ENCODE measurements around the gene CTIF. TPM values are rescaled to one million over a fixed set of nuclear protein-coding genes. Genes with fewer than 3 reads are reported as not detected.

Gene CTIF
- polyA plus RNA-seq, 1 donor from 2014 or later: 50.2 TPM

DNA sequence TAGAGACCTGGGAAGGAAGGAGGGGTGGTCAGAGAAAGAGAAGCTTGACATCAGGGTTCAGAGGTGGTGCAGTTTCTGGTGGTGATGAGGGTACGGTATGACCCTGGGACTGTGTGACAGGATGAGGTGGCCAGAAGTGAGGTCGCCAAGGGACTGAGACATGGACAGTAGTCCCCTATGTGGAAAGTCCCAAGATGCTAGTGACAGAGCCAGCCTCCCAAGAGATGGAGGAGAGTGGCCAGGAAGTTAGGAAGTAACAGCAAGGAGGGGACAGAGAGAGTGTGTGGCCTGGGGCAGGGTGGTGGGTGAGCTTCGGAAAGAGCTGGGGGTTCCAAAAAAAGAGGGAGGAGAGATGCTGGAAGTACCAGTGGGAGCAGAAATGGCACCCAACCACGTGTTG, 345.9 kb downstream of the CTIF start:
- Histone ChIP-seq H3K36me3 (ENCODE audit: insufficient read depth, low read length) (no peaks in the 10 kb centered on the region), H3K27ac (ENCODE audit: low read length) (no peak overlapping the region), H2AFZ (ENCODE audit: low read depth, low read length) (no peak overlapping the region), H3K4me2 (ENCODE audit: low read length) (no peak overlapping the region), H3K79me2 (replicated peaks; ENCODE audit: insufficient read depth, low read length) (no peaks in the 10 kb centered on the region), H3K9me3 (ENCODE audit: low read length) (peaks cover 4% of the 10 kb centered on the region), H3K9me2 (ENCODE audit: insufficient read depth, low read length) (no peaks in the 10 kb centered on the region), H3K9ac (ENCODE audit: low read length) (no peak overlapping the region), H4K20me1 (ENCODE audit: insufficient read depth) (no peaks in the 10 kb centered on the region), H3K27me3 (ENCODE audit: insufficient read depth, low read depth, low read length) (no peaks in the 10 kb centered on the region), H3F3A (ENCODE audit: insufficient read depth, low read length, poor library complexity, severe bottlenecking) (no peaks in the 10 kb centered on the region), H3K4me3 (ENCODE audit: low read length) (no peak overlapping the region)
- TF ChIP-seq, protein P1, sequence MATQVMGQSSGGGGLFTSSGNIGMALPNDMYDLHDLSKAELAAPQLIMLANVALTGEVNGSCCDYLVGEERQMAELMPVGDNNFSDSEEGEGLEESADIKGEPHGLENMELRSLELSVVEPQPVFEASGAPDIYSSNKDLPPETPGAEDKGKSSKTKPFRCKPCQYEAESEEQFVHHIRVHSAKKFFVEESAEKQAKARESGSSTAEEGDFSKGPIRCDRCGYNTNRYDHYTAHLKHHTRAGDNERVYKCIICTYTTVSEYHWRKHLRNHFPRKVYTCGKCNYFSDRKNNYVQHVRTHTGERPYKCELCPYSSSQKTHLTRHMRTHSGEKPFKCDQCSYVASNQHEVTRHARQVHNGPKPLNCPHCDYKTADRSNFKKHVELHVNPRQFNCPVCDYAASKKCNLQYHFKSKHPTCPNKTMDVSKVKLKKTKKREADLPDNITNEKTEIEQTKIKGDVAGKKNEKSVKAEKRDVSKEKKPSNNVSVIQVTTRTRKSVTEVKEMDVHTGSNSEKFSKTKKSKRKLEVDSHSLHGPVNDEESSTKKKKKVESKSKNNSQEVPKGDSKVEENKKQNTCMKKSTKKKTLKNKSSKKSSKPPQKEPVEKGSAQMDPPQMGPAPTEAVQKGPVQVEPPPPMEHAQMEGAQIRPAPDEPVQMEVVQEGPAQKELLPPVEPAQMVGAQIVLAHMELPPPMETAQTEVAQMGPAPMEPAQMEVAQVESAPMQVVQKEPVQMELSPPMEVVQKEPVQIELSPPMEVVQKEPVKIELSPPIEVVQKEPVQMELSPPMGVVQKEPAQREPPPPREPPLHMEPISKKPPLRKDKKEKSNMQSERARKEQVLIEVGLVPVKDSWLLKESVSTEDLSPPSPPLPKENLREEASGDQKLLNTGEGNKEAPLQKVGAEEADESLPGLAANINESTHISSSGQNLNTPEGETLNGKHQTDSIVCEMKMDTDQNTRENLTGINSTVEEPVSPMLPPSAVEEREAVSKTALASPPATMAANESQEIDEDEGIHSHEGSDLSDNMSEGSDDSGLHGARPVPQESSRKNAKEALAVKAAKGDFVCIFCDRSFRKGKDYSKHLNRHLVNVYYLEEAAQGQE (IDR thresholded peaks at IDR 0.05; ENCODE audit: borderline replicate concordance): no peak

DNA sequence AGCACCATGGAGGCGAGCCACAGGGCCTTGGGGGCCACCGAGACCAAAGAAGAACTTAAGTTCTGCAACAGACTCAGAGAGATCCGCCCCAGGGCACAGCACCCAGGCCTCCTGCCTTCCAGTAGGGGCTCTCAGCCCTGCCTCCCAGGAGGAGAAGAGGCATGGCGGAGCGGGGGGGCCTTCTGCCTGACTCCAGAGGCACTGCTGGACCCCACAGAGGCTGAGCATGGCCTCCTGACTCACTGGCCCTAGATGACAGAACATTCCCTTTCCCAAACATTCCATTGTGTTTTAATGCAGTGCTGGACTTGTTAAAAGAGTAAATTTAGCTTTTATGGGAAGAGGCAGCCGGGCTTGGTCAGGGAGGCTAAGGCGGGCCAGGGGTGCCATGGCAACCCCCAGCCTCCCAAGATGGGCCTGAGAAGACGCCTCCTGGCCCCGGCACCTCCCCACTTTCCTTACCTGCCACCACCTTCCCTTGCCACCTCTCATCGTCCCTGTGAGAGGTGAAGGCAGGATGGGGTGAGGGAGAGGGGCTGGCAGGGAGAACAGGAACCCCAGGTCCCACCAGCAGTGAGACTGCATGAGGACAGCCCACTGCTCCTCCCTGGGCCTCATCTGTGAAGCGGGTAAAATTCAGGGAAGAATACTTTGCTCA, 346.6 kb downstream of the CTIF start:
- no peak overlapping the region for H2AFZ ChIP-seq (ENCODE audit: low read depth, low read length)
- H3F3A ChIP-seq (ENCODE audit: insufficient read depth, low read length, poor library complexity, severe bottlenecking): no peaks in the 10 kb centered on the region
- no peak overlapping the region for H3K27ac ChIP-seq (ENCODE audit: low read length)
- no peaks in the 10 kb centered on the region for H3K9me2 ChIP-seq (ENCODE audit: insufficient read depth, low read length)
- no peaks in the 10 kb centered on the region for H3K79me2 ChIP-seq (replicated peaks; ENCODE audit: insufficient read depth, low read length)
- peaks cover 1% of the 10 kb centered on the region for H3K9me3 ChIP-seq (ENCODE audit: low read length)
- H3K4me2 ChIP-seq (ENCODE audit: low read length): no peak overlapping the region
- H4K20me1 ChIP-seq (ENCODE audit: insufficient read depth): no peaks in the 10 kb centered on the region
- TF ChIP-seq, protein P1 (IDR thresholded peaks at IDR 0.05; ENCODE audit: borderline replicate concordance): no peak
- TF ChIP-seq SMC3 (conservative IDR thresholded peaks at IDR 0.05; ENCODE audit: poor library complexity) (no peak), MXI1 (conservative IDR thresholded peaks at IDR 0.05; ENCODE audit: poor library complexity, severe bottlenecking) (no peak), EP300 (conservative IDR thresholded peaks at IDR 0.05; ENCODE audit: poor library complexity, severe bottlenecking) (no peak), RAD21 (conservative IDR thresholded peaks at IDR 0.05) (no peak)
- TF ChIP-seq, protein P2, sequence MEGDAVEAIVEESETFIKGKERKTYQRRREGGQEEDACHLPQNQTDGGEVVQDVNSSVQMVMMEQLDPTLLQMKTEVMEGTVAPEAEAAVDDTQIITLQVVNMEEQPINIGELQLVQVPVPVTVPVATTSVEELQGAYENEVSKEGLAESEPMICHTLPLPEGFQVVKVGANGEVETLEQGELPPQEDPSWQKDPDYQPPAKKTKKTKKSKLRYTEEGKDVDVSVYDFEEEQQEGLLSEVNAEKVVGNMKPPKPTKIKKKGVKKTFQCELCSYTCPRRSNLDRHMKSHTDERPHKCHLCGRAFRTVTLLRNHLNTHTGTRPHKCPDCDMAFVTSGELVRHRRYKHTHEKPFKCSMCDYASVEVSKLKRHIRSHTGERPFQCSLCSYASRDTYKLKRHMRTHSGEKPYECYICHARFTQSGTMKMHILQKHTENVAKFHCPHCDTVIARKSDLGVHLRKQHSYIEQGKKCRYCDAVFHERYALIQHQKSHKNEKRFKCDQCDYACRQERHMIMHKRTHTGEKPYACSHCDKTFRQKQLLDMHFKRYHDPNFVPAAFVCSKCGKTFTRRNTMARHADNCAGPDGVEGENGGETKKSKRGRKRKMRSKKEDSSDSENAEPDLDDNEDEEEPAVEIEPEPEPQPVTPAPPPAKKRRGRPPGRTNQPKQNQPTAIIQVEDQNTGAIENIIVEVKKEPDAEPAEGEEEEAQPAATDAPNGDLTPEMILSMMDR (IDR thresholded peaks at IDR 0.05; ENCODE audit: poor library complexity, severe bottlenecking): no peak
- no peaks in the 10 kb centered on the region for H3K36me3 ChIP-seq (ENCODE audit: insufficient read depth, low read length)
- no peak overlapping the region for H3K4me3 ChIP-seq (ENCODE audit: low read length)
- H3K9ac ChIP-seq (ENCODE audit: low read length): no peak overlapping the region
- H3K27me3 ChIP-seq (ENCODE audit: insufficient read depth, low read depth, low read length): no peaks in the 10 kb centered on the region

All from neural cell (in vitro differentiated cells).